A673 (cell line): Measurements from ENCODE around the gene CFAP161.

Experiments
- CTCF ChIP-seq: fragments of 300-800, 200-600 bp; sonication (generic); conservative IDR thresholded peaks from 2 replicates; pipeline ENCODE4 v1.5.1; 2017; ENCODE audit warnings: low read depth, mild to moderate bottlenecking, antibody characterized with exemption, low read length, moderate library complexity, mixed read lengths
- EZH2 ChIP-seq: fragments of 200-600 bp; sonication (generic); IDR thresholded peaks from 2 replicates; pipeline ENCODE4 v1.6.1; 2017; ENCODE audit warnings: borderline replicate concordance, low read depth, mild to moderate bottlenecking, mixed read lengths, antibody characterized with exemption, low read length; ENCODE audit not compliant: poor library complexity, severe bottlenecking

DNA sequence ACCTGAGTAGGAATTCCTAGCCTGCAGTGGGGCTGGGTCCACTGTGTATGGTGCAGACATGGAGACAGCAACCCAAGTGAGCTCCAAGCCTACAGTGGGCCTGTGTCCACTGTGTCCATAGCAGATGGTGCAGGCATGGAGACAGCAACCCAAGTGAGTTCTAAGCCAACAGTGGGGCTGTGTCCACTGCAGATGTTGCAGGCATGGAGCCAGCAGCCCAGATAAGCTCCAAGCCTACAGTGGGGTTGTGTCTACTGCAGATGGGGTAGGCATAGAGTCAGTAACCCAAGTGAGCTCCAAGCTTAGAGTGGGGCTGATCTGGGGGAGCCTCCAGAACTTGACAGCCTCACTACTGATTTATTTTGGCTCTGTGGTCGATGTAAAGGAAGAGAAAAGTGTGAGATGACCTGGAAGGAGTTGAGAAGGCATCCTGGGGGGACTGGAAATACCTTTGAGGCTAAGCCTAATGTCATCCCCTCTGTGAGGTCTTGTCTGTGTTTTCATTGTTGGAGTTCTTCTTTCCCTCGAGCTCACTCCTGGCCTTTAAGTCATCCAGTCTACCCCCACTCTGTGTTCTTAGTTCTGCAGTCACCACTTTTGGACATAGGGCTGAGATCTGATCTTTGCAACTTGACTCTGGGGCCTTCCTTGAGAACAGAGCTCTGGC is 40.2 kb downstream of the CFAP161 start:
- TF ChIP-seq CTCF = no peak
- no peak for TF ChIP-seq EZH2
